DOHH2 (cell line): ENCODE data around the gene LIFR.

ENCODE experiments used
- EZH2phosphoT487 ChIP-seq: fragments of 200-600 bp; sonication (generic); IDR thresholded peaks from 2 replicates; pipeline ENCODE4 v1.6.1; 2017; ENCODE audit warnings: borderline replicate concordance, mild to moderate bottlenecking, antibody characterized with exemption, low read length, moderate library complexity, mixed read lengths
- TF ChIP-seq, protein P1 (sequence below): fragments of 200-600 bp; sonication (generic); IDR thresholded peaks from one replicate; pipeline ENCODE4 v1.5.1; 2014; ENCODE audit warnings: antibody characterized with exemption, mild to moderate bottlenecking, low read depth, low read length; ENCODE audit not compliant: poor library complexity, severe bottlenecking

DNA sequence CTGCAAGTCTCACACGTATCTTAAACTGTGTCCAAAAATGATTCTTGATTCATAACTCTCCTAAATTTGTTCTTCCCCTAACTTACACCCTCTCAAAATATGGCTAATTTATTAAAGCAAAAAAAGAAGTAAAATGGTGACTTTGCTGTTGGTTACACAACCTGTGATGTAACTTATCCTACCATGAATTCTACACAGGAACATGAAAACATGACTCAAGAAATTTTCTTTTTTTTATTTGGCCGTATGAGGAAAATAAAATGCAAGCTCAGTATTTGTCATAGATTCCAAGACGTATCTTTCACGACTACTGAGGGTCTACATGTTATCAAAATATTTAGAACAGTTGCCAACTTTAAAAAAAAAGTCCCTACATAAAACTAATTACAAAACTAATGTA is 9.2 kb downstream of the LIFR start:
- TF ChIP-seq, protein P1, sequence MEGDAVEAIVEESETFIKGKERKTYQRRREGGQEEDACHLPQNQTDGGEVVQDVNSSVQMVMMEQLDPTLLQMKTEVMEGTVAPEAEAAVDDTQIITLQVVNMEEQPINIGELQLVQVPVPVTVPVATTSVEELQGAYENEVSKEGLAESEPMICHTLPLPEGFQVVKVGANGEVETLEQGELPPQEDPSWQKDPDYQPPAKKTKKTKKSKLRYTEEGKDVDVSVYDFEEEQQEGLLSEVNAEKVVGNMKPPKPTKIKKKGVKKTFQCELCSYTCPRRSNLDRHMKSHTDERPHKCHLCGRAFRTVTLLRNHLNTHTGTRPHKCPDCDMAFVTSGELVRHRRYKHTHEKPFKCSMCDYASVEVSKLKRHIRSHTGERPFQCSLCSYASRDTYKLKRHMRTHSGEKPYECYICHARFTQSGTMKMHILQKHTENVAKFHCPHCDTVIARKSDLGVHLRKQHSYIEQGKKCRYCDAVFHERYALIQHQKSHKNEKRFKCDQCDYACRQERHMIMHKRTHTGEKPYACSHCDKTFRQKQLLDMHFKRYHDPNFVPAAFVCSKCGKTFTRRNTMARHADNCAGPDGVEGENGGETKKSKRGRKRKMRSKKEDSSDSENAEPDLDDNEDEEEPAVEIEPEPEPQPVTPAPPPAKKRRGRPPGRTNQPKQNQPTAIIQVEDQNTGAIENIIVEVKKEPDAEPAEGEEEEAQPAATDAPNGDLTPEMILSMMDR: no peak
- no peak for TF ChIP-seq EZH2phosphoT487
